ENCODE results near the gene MORN4. TPM values are rescaled to one million over a fixed set of nuclear protein-coding genes. Genes with fewer than 3 reads are reported as not detected.

The MORN4 gene
- total RNA-seq, 2 experiments from 2014 or later: 2.4 to 5.4 TPM

DNA sequence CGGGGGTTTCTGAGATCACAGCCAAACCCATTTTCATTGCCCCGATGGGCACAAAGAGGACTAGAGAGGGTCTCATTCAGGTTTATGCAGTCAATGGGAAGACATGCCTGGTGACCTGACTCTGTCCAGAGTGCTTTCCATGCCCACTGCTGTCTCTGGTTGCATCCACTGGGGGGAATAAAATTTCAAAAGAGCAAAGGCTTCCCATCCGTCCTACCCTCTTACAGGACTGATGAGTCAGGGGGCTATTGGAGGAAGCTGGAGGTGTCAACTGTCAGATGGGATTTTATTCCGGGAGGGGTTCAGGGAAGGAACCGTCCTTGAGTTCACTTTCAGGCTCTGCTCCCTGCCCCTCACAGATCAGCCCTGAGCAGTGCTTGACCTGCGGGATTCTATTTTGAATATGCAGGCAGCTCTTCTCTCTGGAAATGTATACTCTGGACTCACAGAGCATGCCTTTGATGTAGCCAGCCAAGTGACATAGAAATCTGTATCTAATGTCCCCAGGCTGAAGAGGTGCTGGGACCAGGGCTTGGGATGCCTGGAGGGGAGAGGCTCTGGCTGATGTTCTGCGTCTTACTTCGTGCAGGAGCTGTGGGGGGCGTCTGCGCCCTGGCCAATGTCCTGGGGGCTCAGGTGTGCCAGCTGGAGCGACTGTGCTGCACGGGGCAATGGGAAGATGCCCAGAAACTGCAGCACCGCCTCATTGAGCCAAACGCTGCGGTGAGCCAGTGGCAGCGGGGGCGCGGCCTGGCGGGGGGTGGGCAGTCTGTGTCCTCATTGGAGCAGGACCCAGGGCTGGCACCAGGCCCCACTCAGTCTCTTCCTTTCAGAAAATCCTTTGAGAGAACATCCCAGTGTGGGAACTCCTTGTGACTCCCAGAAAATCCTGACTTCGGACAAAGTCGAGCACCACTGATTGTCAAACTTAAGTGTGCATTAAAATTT, 31.8 kb downstream of the MORN4 start:
- POLR2A ChIA-PET: no interaction called here
- no peak overlapping the region for H3K4me2 ChIP-seq (ENCODE audit: low read length)
- no peak for DNase-seq (ENCODE audit: low spot score)
- no peaks in the 10 kb centered on the region for H3K4me1 ChIP-seq (ENCODE audit: insufficient read depth, low read length, poor library complexity, severe bottlenecking)
- H2AFZ ChIP-seq (ENCODE audit: low read length): no peak overlapping the region
- H3K4me3 ChIP-seq (ENCODE audit: low read depth, low read length, poor library complexity, severe bottlenecking): no peak overlapping the region
- BruUV-seq (replicated peaks): no TSS peak
- no peak overlapping the region for H3K27ac ChIP-seq (ENCODE audit: low read depth, low read length, poor library complexity, severe bottlenecking)
- TF ChIP-seq, protein P1, sequence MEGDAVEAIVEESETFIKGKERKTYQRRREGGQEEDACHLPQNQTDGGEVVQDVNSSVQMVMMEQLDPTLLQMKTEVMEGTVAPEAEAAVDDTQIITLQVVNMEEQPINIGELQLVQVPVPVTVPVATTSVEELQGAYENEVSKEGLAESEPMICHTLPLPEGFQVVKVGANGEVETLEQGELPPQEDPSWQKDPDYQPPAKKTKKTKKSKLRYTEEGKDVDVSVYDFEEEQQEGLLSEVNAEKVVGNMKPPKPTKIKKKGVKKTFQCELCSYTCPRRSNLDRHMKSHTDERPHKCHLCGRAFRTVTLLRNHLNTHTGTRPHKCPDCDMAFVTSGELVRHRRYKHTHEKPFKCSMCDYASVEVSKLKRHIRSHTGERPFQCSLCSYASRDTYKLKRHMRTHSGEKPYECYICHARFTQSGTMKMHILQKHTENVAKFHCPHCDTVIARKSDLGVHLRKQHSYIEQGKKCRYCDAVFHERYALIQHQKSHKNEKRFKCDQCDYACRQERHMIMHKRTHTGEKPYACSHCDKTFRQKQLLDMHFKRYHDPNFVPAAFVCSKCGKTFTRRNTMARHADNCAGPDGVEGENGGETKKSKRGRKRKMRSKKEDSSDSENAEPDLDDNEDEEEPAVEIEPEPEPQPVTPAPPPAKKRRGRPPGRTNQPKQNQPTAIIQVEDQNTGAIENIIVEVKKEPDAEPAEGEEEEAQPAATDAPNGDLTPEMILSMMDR (conservative IDR thresholded peaks at IDR 0.05; ENCODE audit: low read length): no peak
- TF ChIP-seq EZH2phosphoT487 (IDR thresholded peaks at IDR 0.05; ENCODE audit: borderline replicate concordance, low read depth, low read length): no peak
- no peaks in the 10 kb centered on the region for H4K20me1 ChIP-seq (ENCODE audit: insufficient read depth, low read length)
- no peaks in the 10 kb centered on the region for H3K9me2 ChIP-seq (ENCODE audit: insufficient read depth, low read length)
- CTCF ChIA-PET (ENCODE audit: unreplicated experiment): no interaction called here
- H3K9me3 ChIP-seq (ENCODE audit: low read length): no peaks in the 10 kb centered on the region
- intact Hi-C loops (cut with micrococcal nuclease; ENCODE audit: unreplicated experiment): no loop called here
- H3K79me2 ChIP-seq (ENCODE audit: insufficient read depth, low read depth, low read length): no peaks in the 10 kb centered on the region
- no peaks in the 10 kb centered on the region for H3K36me3 ChIP-seq (ENCODE audit: insufficient read depth, low read length)

DNA sequence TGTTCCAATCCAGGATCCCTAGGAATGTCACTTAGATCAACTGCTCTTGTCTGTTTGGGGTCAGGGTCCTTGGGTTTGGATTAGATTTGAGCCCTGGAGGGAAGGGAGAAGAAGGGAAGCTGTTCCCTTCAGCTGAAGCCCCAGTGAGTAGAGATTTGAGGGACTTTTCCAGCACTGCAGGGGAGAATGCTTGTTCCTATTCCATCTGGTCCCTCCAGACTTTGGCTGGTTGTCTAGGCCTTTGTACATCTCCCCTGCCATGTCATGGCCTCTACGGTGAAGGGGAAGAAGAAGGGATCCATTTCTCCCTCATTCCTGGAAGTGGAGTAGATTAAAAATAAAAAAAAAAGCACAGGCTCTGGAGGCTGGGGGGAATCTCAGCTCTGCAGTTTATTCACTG, 32.7 kb downstream of the MORN4 start:
- no peak for TF ChIP-seq EZH2phosphoT487 (IDR thresholded peaks at IDR 0.05; ENCODE audit: borderline replicate concordance, low read depth, low read length)
- TF ChIP-seq, protein P1 (conservative IDR thresholded peaks at IDR 0.05; ENCODE audit: low read length): no peak
- ChIA-PET POLR2A (no interaction called here), CTCF (ENCODE audit: unreplicated experiment) (no interaction called here)
- no peak overlapping the region for H3K4me3 ChIP-seq (ENCODE audit: low read depth, low read length, poor library complexity, severe bottlenecking)
- H2AFZ ChIP-seq (ENCODE audit: low read length): no peak overlapping the region
- intact Hi-C loops (cut with micrococcal nuclease; ENCODE audit: unreplicated experiment): no loop called here
- no peaks in the 10 kb centered on the region for H3K36me3 ChIP-seq (ENCODE audit: insufficient read depth, low read length)
- H3K9me3 ChIP-seq (ENCODE audit: low read length): no peaks in the 10 kb centered on the region
- no peak for DNase-seq (ENCODE audit: low spot score)
- no peak overlapping the region for H3K27ac ChIP-seq (ENCODE audit: low read depth, low read length, poor library complexity, severe bottlenecking)
- H4K20me1 ChIP-seq (ENCODE audit: insufficient read depth, low read length): no peaks in the 10 kb centered on the region
- no peak overlapping the region for H3K4me2 ChIP-seq (ENCODE audit: low read length)
- H3K79me2 ChIP-seq (ENCODE audit: insufficient read depth, low read depth, low read length): no peaks in the 10 kb centered on the region
- H3K4me1 ChIP-seq (ENCODE audit: insufficient read depth, low read length, poor library complexity, severe bottlenecking): no peaks in the 10 kb centered on the region
- H3K9me2 ChIP-seq (ENCODE audit: insufficient read depth, low read length): no peaks in the 10 kb centered on the region
- no TSS peak for BruUV-seq (replicated peaks)

DNA sequence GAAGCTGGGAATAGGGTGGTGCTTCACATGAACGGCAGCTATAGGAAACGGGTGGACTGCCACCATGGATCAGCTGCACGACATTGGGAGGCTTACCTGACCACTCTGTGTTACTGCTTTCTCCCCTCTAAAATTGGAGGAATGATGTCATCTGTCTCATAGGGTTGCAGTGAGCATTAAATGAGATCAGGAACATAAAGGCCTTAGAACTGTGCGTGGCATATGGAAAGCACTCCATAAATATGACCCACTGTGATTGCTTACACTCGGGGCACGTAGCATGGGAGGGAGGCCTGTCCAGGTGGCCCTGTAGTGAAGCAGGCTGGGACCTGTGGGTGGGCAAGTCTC, 34.1 kb downstream of the MORN4 start:
- Histone ChIP-seq H3K79me2 (ENCODE audit: insufficient read depth, low read depth, low read length) (no peaks in the 10 kb centered on the region), H3K9me2 (ENCODE audit: insufficient read depth, low read length) (no peaks in the 10 kb centered on the region), H3K9me3 (ENCODE audit: low read length) (no peaks in the 10 kb centered on the region), H3K27ac (ENCODE audit: low read depth, low read length, poor library complexity, severe bottlenecking) (no peak overlapping the region), H4K20me1 (ENCODE audit: insufficient read depth, low read length) (no peaks in the 10 kb centered on the region), H3K4me3 (ENCODE audit: low read depth, low read length, poor library complexity, severe bottlenecking) (no peak overlapping the region), H3K4me1 (ENCODE audit: insufficient read depth, low read length, poor library complexity, severe bottlenecking) (no peaks in the 10 kb centered on the region), H2AFZ (ENCODE audit: low read length) (no peak overlapping the region), H3K36me3 (ENCODE audit: insufficient read depth, low read length) (no peaks in the 10 kb centered on the region), H3K4me2 (ENCODE audit: low read length) (no peak overlapping the region)
- no peak for DNase-seq (ENCODE audit: low spot score)
- ChIA-PET POLR2A (no interaction called here), CTCF (ENCODE audit: unreplicated experiment) (no interaction called here)
- TF ChIP-seq EZH2phosphoT487 (IDR thresholded peaks at IDR 0.05; ENCODE audit: borderline replicate concordance, low read depth, low read length): no peak
- TF ChIP-seq, protein P1 (conservative IDR thresholded peaks at IDR 0.05; ENCODE audit: low read length): no peak
- no TSS peak for BruUV-seq (replicated peaks)
- intact Hi-C loops (cut with micrococcal nuclease; ENCODE audit: unreplicated experiment): no loop called here
